ENCODE measurements around the gene BRAP.
"Not testable (repeated sequence)": the region's sequence is repeated elsewhere in the genome, so short reads cannot be mapped to it uniquely, and the experiment has no call there.

BRAP gene

DNA sequence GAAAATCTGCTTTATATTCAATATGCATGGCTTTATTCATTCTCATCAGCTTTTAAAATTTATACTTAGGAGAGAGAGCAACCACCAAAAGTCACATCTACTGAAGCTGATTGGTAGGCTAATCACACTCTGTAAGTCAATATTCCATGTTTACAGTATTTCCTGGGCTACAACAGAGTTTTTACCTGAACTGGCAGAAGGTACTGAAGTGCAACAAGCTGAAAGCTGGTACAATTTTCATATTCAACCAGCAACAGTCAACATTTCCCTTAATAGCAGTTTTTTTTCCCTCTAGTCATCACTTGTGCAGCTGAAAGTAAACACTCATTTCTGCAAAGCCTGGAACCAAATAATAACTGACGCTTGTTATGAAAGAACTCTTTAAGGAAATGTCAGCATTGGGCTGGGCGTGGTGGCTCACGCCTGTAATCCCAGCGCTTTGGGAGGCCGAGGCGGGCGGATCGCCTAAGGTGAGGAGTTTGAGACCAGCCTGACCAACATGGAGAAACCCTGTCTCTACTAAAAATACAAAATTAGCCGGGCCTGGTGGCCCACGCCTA is 12.9 kb downstream of the BRAP start:
- DNase-seq: no peak

DNA sequence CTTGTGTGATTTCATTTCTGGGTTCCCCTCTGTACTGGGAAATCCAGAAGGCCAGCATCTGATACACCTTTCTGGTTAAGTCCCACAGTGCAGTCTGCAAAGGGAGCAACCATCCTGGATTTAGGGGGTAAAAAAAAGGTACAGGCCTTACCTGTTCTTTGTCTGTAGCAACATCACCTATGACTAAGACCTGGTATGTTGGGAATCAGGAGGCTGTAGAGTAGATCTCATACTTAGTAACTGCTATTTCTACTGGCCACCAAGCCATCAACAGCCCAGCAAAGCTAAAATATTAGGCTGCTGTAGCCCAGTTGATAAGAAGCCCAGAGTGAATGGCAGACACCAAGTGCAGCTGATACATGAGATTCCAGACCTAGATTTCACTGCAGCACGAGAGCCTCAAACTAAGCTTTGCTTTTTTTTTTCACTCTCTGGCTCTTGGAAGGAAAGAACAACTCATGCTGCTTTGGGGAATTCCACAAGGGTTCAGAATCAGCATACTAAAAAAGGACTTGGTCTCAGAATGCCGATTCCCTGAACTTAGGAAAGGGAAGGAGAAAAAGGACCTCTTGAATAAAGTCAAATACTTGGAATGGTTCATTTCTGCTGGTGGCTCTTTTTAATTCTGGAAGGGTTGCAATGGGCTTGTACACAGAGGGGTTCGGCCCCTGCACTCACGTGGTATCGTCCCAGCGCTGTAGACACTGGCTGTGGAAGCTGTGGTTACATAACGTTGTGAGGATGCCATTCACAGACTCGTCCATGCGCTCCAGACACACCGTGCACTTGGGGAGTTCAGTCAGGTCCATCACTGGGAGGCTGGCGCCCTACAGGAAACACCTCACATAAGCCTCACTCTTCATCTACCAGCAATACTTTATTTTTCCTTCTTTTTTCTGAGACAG is 20.5 kb downstream of the BRAP start:
- DNase-seq: no peak

DNA sequence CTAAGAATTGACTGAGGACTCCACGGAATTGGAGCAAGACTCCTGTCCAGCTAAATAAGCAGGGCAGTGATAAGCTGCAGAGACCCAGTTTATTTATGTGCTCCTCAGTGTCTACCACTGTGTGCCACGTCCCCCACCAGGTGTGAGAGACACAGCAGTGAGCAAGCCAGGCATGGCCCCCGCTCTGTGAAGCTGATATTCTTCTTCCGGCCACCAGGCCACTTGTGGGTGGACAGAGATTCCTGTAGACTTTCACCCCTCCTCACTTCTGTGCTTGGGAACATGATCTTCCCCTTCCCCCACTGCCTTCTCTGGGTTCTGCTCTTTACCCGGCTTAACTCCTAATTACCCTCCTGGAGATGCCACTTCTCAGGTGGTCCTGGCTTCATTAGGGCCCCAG is 21.3 kb downstream of the BRAP start:
- DNase-seq: no peak

DNA sequence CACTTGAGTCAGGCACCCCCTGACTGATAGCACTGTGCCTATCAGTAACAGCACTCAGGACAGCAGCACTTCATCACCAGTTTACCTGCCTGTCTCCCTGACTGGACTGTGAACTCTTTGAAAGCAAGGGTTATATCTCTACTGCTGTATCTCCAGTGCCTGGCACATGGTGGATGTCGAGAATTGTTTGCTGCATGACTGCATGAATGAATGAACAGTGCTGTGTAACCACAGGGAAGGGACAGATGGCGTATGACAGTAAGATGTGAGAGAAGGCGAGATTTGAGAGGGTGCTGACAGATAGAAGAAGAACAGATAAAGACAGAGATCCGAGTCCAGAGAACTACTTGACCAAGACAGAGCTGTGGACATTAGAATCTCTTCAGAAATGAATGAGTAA is 29.7 kb downstream of the BRAP start:
- no peak for DNase-seq

DNA sequence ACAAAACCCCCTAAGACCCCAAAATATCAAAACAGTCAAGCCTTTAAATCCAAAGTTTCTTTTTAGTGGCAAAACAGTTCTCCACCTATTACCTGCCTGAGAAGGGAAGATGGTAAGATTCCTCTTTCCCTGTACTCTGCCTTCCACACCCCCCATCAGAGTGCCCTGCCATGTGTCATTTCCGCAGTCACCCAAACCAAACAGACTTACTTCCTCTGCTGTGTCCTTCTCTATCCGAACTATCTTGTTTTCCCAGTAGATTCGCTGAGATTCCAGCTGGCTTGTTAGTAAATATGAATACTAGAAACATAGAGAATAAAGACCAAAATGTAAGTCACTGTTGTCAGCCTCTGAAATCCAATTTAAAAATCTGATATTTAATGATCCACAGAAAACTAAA is 30.4 kb downstream of the BRAP start:
- no peak for DNase-seq

- DNase-seq: no peak
Measured at GRCh38 chr12:111653596-111653995, 32.2 kb downstream of the BRAP start.

DNA sequence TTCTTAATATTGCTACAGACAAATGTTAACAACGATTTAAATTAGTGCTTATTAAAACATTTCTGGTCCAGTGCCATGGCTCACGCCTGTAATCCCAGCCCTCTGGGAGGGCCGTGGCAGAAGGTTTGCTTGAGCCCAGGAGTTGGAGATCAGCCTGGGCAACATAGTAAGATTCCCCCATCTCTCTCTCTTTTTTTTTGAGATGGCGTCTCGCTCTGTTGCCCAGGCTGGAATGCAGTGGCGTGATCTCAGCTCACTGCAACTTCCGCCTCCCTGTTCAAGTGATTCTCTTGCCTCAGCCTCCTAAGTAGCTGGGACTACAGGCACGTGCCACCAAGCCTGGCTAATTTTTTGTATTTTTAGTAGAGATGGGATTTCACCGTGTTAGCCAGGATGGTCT is 33.2 kb downstream of the BRAP start:
- DNase-seq: not testable (repeated sequence)

DNA sequence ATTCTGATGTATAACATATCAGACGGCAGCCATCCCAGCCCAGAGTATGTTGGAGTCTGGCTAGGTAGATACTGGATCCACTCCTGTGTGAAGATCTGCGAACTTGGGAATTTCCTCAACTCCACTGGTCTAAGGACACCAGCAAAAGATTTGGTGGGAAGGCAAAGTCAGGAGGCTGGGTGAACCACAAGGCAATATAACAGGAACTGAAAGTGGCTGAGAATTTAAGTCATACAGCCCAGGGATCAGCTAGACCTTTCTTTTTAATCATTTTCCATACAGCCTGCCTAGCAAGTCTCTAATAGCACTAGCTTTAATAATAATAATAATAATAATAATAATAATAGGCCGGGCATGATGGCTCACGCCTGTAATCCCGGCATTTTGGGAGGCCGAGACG is 34.8 kb downstream of the BRAP start:
- no peak for DNase-seq

DNA sequence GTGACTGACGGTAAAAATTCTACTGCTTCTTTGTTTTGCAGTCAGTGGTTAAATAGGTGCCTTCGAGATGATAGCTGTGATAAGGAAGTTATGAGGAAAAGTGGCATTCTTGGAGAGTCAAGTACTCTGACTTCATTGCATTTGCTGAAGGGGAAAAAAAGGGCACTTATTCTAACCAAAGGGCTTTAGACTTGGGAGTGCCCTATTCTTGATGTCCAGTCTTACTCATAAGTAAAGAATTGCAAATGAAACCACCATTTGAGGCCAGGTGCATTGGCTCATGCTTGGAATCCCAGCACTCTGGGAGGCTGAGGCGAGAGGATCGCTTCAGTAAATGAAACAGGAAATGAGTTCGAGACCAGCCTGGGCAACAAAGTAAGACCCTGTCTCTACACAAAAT is 40.3 kb downstream of the BRAP start:
- no peak for DNase-seq

DNA sequence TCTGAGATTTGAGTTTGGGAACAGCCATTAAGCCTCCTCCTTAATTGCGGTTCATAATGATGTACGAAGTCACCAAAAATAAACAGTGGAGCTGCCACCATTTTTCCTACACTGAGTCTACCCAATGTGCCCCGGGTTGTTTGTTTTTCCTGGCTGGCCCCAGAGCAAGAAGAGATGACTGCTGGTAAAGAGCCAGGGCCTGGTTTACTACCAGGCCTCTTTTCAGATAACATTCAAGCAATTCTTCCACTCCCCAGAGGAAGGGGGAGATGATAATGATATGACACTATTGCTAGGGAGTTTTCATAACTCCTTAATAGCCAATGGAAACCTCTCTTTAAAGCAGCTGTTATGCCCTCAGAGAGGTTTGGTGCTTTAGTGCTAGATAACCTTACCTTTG is 42.3 kb downstream of the BRAP start:
- no peak for DNase-seq

DNA sequence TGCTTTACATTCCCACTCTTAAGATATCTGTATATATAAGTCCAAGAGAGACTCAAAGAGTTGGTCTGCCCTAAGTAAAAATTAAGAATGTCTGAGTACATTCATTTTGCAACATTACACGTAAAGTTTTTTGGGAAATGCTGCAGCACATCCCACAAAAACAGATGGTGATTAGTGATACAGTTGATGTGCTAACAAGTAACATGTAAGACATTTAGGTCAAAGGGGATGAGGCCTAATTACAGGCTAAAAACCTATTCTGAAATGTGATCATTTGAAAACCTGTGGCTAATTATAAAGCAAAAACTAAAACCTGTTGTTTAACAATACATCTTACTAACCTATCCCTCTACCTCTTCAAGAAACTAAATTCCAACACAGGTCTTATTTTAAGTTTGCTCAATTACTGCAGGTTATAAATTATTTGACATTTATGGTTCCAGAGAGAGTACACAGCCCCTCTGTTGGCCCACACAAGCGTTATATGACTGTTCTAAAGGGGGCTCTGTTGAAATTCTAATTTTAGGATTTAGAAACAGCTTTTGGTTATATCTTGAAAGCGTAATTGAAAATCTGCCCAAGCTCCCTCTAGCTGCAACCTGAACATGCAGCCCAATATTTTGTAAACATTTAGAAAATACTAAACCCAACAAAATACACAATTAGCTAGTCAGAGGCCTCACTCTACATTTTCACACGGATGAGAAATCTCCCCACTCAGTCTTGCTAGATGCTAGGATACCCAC is 42.9 kb downstream of the BRAP start:
- no peak for DNase-seq

DNA sequence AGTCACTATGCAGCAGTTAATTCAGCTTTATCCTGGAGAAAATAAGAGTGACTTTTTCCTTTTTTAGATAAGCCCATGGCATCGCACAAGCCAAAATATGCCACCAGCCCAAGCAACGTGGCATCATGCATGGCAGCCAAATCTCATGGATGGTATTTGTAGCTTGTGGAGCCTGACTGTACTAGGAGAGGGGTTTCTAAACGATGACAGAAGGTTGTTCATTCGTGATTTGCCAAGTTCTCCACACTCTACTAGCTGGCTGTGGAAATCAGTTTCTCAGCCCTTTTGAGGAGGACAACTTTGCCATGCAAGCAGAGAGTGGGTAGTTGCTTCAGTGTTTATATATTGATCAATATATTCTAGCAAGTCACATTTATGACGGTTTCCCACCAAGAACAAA is 45.2 kb downstream of the BRAP start:
- no peak for DNase-seq

GRCh38 chr12:111638556-111638955 is 47.2 kb downstream of the BRAP start:
- DNase-seq: no peak

DNA sequence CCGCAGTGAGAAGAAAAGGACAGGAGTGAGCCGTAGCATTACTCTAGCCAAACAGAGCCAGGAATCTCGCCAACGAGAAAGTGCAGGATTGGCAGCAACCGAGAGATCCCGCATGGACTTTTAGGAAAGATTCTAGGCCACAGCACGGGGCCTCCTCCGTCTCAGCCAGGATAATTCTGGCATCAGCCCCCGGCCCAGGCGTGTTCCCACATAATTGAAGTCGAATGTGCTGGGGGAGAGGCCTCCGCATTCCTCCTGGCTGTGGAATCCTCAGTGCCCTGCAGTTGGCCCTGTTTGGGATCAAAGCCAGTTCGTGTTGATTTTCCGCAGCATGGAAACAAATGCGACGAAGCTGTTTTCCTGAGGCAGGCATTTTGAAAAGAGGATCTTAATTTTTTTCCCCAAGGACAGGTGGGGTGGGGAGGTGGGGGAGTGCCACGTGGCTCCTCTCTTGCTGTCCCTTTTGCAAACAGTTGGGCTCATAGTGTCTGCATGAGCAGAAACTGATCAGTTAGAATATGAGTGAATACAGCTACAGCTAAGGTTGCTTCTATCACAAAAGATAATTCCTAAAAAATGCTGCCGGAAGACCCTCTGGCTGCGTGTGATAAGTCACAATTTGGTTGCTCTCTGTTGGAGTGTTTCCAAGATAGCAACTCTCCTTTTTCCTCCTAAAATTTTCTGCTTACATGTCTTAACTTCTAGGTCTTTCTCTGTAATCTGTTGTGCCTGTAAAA is 49.4 kb downstream of the BRAP start:
- no peak for DNase-seq

DNA sequence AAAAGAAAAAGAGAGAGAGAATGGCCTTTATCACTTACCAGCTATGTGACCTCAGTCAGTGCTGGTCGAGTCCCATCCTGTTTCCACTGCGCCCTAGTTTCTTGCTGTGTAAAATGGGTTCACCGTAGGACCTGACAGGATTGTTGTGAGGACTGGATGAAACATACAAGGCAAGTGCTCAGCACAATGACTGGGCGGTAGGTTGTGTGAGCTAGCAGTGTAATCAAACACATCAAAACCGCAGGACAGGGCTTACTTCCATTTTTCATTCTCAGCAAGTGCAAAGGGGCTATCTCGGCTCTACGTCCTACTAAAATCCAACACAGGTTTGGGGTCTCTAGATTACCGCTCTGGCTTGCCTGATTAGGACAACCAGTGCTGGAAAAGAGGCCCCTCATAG is 50.2 kb downstream of the BRAP start:
- DNase-seq: no peak

DNA sequence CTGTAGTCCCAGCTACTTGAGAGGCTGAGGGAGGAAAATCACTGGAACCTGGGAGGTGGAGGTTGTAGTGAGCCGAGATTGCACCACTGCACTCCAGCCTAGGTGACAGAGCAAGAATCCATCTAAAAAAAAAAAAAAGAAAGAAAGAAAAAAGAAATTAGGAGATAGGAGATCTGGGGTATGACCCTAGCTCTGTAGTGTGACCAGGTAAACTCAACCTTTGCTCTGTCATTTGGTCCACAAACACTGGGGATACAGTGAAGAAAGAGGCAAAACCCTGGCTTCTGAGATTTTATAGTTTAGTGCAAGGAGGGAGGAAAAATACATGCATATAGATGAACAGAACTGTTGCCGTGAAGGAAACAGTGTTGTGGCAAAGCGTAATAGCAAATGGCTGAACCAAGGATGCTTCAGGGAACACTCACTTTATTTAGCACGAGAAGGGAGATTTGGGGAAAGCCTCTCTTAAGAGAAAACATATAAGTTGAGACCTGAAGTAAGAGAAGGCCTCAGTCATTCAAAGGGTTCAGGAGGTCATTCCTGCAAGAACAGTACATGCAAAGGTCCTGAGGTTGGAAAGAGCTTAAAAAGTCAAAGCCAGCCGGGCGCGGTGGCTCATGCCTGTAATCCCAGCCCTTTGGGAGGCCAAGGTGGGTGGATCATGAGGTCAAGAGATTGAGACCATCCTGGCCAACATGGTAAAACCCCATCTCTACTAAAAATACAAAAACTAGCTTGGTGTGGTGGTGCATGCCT is 57.1 kb downstream of the BRAP start:
- DNase-seq: no peak

DNA sequence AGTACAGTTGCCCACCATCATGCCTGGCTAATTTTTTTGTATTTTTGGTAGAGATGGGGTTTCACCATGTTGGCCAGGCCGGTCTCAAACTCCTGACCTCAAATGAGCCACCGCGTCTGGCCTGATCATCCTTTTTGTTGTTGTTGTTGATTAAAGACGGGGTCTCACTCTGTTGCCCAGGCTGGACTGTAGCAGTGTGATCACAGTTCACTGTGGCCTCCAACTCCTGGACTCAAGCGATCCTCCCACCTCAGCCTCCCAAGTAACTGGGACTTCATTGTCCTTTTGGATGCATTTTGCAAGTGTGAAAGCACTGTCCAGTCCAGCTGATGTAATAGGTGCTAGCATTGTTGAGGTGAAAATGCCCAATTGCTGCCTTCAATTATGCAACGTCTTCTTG is 59.5 kb downstream of the BRAP start:
- no peak for DNase-seq

DNA sequence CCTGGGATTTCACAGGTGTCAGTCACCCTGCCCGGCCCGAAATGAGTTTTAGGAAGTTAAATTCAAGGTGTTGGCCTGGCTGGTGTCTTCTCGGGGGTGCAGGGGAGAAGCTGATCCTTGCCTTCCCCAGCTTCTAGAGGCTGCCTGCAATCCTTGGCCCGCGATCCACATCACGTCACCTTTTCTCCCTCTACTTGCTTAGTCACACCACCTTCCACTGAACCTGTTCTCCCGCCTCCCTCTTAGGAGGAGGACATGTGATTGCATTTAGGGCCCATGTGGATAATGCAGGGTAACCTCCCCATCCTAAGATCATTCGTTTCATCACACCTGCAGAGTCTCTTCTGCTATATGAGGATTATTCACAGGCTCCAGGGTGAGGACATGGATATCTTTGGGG is 61.2 kb downstream of the BRAP start:
- no peak for DNase-seq

GRCh38 chr12:111617841-111618240 is 67.9 kb downstream of the BRAP start:
- DNase-seq: not testable (repeated sequence)

- no peak for DNase-seq
Measured at GRCh38 chr12:111616177-111616623, 69.6 kb downstream of the BRAP start.

GRCh38 chr12:111607239-111607638 is 78.5 kb downstream of the BRAP start:
- DNase-seq: no peak

DNA sequence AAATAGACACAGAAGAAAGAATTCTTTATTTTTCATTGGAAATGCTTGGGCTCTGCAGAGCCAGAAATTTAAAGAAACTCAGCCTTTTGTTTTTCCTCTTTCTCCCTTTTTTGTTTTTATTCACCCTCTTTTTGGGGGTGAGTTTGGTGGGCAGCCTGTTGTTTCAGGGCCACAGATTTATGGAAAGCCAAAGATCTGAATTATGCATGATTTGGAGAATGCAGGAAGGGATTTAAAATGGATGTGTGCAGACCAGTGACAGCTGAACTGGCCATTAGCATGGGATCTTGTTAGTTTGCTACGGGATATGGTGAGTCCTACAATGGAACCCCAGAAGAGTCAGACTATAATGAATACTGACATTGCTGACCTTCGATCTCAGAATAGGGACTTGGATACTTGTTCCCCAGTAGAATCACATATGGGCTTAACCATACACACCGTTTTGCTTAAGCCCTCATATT is 79.0 kb downstream of the BRAP start:
- DNase-seq: no peak
